ENCODE results near the gene CREB5.

DNA sequence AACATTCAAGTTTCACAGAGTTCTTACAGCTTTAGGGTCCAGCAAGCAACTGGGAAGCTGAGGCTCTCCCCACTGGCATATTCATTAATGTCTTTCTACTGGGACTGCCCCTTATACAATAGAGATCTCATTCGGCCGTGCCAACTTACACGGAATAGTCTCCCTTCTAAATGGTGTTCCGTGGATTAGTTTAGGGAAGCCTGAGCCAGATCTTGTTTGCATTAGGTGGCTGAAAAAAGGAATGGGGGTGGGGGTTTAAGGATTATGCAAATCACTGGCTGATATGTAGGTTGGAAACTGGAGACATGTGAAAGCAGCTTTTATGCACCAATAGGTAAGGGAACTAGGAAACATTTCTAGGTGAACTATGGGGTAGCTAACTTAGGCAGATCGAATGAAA lies 327.5 kb downstream of the CREB5 start:
- TF ChIP-seq, protein P1, sequence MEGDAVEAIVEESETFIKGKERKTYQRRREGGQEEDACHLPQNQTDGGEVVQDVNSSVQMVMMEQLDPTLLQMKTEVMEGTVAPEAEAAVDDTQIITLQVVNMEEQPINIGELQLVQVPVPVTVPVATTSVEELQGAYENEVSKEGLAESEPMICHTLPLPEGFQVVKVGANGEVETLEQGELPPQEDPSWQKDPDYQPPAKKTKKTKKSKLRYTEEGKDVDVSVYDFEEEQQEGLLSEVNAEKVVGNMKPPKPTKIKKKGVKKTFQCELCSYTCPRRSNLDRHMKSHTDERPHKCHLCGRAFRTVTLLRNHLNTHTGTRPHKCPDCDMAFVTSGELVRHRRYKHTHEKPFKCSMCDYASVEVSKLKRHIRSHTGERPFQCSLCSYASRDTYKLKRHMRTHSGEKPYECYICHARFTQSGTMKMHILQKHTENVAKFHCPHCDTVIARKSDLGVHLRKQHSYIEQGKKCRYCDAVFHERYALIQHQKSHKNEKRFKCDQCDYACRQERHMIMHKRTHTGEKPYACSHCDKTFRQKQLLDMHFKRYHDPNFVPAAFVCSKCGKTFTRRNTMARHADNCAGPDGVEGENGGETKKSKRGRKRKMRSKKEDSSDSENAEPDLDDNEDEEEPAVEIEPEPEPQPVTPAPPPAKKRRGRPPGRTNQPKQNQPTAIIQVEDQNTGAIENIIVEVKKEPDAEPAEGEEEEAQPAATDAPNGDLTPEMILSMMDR (IDR thresholded peaks at IDR 0.05): no peak
- TF ChIP-seq POLR2AphosphoS5 (IDR thresholded peaks at IDR 0.05): no peak
- TF ChIP-seq EP300 (IDR thresholded peaks at IDR 0.05): no peak
